Small intestine (tissue), 7 donors: ENCODE results near the gene DAZAP1. TPM values are rescaled to one million over a fixed set of nuclear protein-coding genes. Genes with fewer than 3 reads are reported as not detected.

Experiments used
- DNase-seq, 2 donors: peaks; one replicate each; pipeline versions ENCODE4 v3.0.0 to v3.0.0-alpha.2; 2013
- FAIRE-seq: peaks from 2 replicates; lab custom pipeline; 2012; peaks lifted over from hg19 to GRCh38; lab: Jason Lieb, UNC
- H3K27ac ChIP-seq, 3 donors: one replicate each; pipeline ENCODE4 v1.5.1; 2013; ENCODE audit warnings: low read length in 2 of 3, mild to moderate bottlenecking in 2 of 3, control low read depth in 1 of 3, inconsistent platforms in 1 of 3, low read depth in 1 of 3, moderate library complexity in 1 of 3
- H3K27me3 ChIP-seq, 3 donors: one replicate each; pipeline ENCODE4 v1.6.1; 2013; ENCODE audit warnings: low read length in 3 of 3, inconsistent platforms in 1 of 3; ENCODE audit not compliant: control insufficient read depth in 3 of 3, insufficient read depth in 3 of 3
- H3K36me3 ChIP-seq, 3 donors: one replicate each; pipeline ENCODE4 v1.6.1; 2013; ENCODE audit warnings: low read length in 3 of 3, inconsistent platforms in 1 of 3, low read depth in 1 of 3, mild to moderate bottlenecking in 1 of 3, moderate library complexity in 1 of 3; ENCODE audit not compliant: control insufficient read depth in 3 of 3, insufficient read depth in 2 of 3
- H3K4me1 ChIP-seq, 3 donors: one replicate each; pipeline ENCODE4 v1.6.1; 2013; ENCODE audit warnings: low read length in 2 of 3, inconsistent platforms in 1 of 3, low read depth in 1 of 3, mild to moderate bottlenecking in 1 of 3, moderate library complexity in 1 of 3; ENCODE audit not compliant: control insufficient read depth in 3 of 3, insufficient read depth in 2 of 3
- H3K4me3 ChIP-seq, 3 donors: one replicate each; pipeline ENCODE4 v1.5.1; 2013; ENCODE audit warnings: low read length in 3 of 3, control low read depth in 1 of 3, inconsistent platforms in 1 of 3, low read depth in 1 of 3, mild to moderate bottlenecking in 1 of 3, moderate library complexity in 1 of 3
- H3K9me3 ChIP-seq, 2 donors: one replicate each; pipeline ENCODE4 v1.6.1; 2013; ENCODE audit warnings: low read depth in 1 of 2, low read length in 1 of 2; ENCODE audit not compliant: control insufficient read depth in 2 of 2, insufficient read depth in 1 of 2
- WGBS, 3 donors: extraction: QIAGEN DNeasy Blood & Tissue Kit; methylation state at CpG; one replicate each; pipeline ENCODE4 v1.1.7; 2013; 5-methylcytosine and 5-hydroxymethylcytosine counted together
- polyA plus RNA-seq, 4 donors: library from polyadenylated mRNA; stranded (reverse) in 3 of 4; unstranded in 1 of 4; fragments of 200-250 nt in 3 of 4; fragments of 120-200 nt in 1 of 4; gene quantifications; one replicate each; pipeline versions ENCODE4 v1.2.1 to v1.2.3, GENCODE V29; 2013
- donor health status: healthy with polysubstance abuse.
- donor health status: control.
- donor health status: control.
- donor health status: Bipolar disorder and iron deficiency.
- donor health status: healthy.

Gene DAZAP1
- polyA plus RNA-seq, 4 donors = 60.2 to 124 (median 80.5) TPM

DNA sequence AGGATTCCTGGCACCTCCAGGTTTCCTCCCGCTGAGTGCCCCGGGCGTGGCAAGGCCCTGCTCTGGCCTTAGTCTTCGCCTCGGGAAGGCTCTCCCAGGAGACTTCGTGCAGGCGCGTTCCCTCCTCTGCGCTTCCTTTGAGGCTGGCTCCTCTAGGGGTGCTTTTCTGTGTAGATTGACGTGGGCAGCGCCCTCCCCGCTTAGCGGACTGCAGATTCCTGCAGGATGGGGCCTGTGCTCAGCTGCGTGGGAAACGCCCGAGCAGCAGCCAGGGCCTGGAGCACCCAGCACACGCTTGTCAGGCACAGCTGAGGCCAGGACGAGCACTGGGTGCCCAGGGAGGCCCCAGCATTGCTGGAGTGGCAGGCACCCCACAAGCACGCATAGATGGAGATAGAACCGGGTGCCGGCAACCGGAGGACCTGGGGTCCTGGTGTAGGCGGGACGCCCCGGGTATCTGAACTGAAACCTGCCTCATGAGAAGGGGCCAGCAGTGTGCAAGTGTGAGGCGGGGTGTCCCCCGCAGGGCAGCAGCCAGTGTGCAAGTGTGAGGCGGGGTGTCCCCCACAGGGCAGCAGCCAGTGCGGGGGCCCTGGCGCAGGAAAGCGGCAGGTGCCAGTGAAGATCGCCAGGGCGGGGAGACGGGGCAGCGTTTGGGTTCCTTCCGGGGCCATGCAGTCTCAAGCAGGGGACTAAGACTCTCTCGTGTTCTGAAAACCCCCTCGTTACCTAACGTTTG lies 20.3 kb upstream of the DAZAP1 start:
- Histone ChIP-seq H3K9me3 (no peaks in the 10 kb centered on the region), H3K36me3 (peaks cover 2 to 58% (median 13%) of the 10 kb centered on the region in 3 donors), H3K4me3 (no peak overlapping the region), H3K4me1 (peaks cover 0 to 10% (median 2%) of the 10 kb centered on the region in 3 donors), H3K27ac (no peak overlapping the region), H3K27me3 (no peaks in the 10 kb centered on the region)
- WGBS, 3 donors = 83 to 90% (median 88%) methylated on average over 35 to 39 of the region's 39 CpGs
- no peak for FAIRE-seq
- DNase-seq = no peak

DNA sequence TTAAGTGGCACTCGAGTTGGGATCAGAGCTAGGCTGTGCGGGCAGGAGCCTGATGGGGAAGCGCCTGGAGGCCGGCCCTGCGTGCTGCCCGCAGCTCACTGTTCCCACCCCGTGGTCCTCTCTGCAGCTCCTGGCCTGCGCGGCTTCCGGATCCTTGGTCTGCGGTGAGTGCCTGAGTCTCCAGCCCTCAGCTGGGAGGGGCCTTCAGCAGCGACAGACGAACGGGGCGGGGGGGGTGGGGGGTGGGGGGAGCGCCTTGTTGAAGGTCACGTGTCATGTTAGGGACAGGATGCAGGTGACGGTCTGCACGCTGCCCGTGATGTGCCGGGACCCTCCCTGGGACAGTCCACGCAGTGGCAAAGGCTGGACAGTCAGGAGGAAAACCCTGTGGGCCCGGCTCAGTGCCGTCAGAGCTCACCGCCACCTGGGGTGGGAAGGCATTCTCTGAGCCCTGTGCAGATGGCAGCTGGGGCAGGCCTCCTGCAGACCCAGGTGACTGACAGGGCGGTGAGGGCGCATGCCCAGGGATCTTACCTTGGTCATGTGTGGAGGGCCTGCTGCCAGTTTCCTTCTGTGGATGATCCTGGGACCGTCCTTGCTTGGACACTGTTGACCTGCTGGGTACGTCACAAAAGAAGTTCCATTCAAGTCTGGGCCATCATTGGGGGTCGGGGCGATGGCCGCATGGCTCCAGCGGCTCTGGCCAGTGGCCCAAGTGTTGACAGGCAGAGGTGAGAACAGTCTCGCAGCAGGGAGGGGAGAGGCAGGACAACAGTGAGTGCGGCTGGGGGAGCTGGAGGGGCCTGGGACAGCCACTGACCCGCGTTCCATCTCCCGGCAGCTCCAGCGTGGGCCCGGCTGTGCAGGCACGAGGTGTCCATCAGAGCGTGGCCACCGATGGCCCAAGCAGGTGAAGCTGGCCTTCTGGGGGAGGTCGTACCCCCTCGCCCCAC lies 19.4 kb upstream of the DAZAP1 start:
- Histone ChIP-seq H3K36me3 (peaks cover 2 to 67% (median 19%) of the 10 kb centered on the region in 3 donors), H3K9me3 (no peaks in the 10 kb centered on the region), H3K4me3 (no peak overlapping the region), H3K27ac (no peak overlapping the region), H3K4me1 (peaks cover 0 to 9% (median 2%) of the 10 kb centered on the region in 3 donors), H3K27me3 (no peaks in the 10 kb centered on the region)
- DNase-seq (no peak), FAIRE-seq (no peak)
- WGBS, 3 donors = 89 to 90% (median 89%) methylated on average over 27 to 45 of the region's 45 CpGs

GRCh38 chr19:1388637-1389026 lies 18.8 kb upstream of the DAZAP1 start:
- H3K36me3 ChIP-seq = peaks cover 5 to 73% (median 23%) of the 10 kb centered on the region in 3 donors
- DNase-seq (no peak), FAIRE-seq (no peak)
- 95 to 96% (median 96%) methylated on average over 16 to 17 of the region's 17 CpGs for WGBS, 3 donors
- H3K27ac ChIP-seq = no peak overlapping the region
- H3K27me3 ChIP-seq = no peaks in the 10 kb centered on the region
- H3K9me3 ChIP-seq = no peaks in the 10 kb centered on the region
- H3K4me3 ChIP-seq = no peak overlapping the region
- H3K4me1 ChIP-seq = peaks cover 0 to 7% (median 2%) of the 10 kb centered on the region in 3 donors

DNA sequence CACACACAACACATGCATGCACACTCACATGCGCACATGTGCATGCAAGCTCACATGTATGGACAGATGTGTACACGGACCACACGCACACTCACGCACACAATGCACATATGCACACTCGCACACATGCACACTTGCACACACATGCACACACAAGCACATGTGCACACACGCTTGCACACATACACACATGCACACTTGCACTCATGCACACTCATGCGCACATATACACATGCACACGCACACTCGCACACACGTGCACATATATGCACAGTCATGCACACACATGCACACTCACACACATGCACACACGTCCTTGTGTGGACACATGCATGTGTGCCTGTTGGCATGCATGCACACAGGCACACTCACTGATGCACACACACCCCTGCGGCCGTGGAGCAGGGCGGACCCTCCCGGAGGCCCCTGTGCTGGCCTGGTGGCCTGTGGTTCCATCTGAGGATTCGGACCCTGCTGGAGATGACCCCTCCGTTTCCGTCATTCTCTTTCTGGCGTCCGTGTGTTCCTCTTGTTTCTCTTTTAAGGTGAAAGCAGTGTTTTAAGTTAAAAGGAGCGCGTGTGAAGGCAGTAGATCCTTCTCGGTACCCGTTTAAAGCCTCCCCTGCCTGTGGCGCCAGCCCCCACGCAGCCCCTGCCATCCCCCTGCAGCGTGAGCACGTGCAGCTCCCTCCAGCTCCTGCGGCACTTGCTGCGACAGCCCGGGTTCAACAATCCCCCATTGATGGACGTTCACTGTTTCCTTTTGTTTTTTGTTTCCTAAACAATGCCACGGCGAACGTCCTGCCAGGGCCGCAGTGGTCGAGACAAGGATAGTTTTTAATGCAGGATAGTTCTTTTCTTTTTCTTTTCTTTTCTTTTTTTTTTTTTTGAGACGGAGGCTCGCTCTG lies 18.1 kb upstream of the DAZAP1 start:
- WGBS, 3 donors = 93 to 96% (median 94%) methylated on average over 39 of the region's 39 CpGs
- no peaks in the 10 kb centered on the region for H3K9me3 ChIP-seq
- no peak for FAIRE-seq
- no peaks in the 10 kb centered on the region for H3K27me3 ChIP-seq
- DNase-seq = no peak
- no peak overlapping the region for H3K4me3 ChIP-seq
- peaks cover 5 to 80% (median 23%) of the 10 kb centered on the region in 3 donors for H3K36me3 ChIP-seq
- H3K27ac ChIP-seq = no peak overlapping the region
- peaks cover 0 to 7% (median 2%) of the 10 kb centered on the region in 3 donors for H3K4me1 ChIP-seq

DNA sequence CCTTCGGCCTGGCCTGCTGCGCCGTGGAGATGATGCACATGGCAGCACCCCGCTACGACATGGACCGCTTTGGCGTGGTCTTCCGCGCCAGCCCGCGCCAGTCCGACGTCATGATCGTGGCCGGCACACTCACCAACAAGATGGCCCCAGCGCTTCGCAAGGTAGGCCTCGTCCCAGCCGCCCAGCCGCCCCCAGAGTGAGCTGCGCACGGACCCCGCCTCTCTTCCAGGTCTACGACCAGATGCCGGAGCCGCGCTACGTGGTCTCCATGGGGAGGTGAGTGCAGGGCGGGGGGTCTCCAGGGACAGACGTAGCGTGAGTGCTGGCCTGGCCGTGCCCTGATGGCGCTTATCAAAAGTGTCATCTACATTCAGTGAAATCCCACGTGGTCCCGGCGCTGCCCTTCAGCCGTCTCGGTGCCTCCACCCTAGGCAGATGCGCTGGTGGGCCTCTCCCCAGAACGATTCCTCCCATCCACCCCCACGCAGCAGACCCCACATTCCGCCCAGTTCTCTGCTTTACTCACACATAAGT lies 16.4 kb upstream of the DAZAP1 start:
- H3K4me3 ChIP-seq = no peak overlapping the region
- 92 to 95% (median 94%) methylated on average over 35 to 42 of the region's 42 CpGs for WGBS, 3 donors
- no peaks in the 10 kb centered on the region for H3K9me3 ChIP-seq
- H3K27ac ChIP-seq = no peak overlapping the region
- H3K27me3 ChIP-seq = no peaks in the 10 kb centered on the region
- no peaks in the 10 kb centered on the region for H3K4me1 ChIP-seq
- DNase-seq (no peak), FAIRE-seq (no peak)
- peaks cover 5 to 93% (median 23%) of the 10 kb centered on the region in 3 donors for H3K36me3 ChIP-seq

DNA sequence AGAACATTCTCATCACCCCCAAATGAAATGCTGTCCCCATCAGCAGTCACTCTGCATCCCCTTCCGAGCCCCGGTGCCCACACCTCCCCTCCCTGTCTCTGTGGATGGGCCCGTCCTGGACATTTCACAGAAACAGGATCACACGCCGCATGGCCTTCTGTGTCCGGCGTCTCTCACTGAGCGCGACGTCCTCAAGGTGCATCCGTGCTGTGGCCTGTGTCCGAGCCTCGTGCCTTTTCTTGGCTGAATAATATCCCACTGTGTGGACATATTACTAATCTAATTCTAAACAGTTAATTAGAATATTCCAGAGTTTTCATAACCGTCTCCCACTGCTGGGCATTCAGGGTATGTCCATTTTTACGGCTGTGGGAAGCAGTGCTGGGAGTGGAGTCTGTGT lies 15.0 kb upstream of the DAZAP1 start:
- peaks cover 5 to 88% (median 23%) of the 10 kb centered on the region in 3 donors for H3K36me3 ChIP-seq
- no peak overlapping the region for H3K4me3 ChIP-seq
- H3K27me3 ChIP-seq = no peaks in the 10 kb centered on the region
- 95 to 97% (median 95%) methylated on average over 15 of the region's 15 CpGs for WGBS, 3 donors
- FAIRE-seq (no peak), DNase-seq (no peak)
- H3K27ac ChIP-seq = no peak overlapping the region
- H3K4me1 ChIP-seq = no peaks in the 10 kb centered on the region
- H3K9me3 ChIP-seq = no peaks in the 10 kb centered on the region

GRCh38 chr19:1392939-1393530 lies 14.4 kb upstream of the DAZAP1 start:
- Histone ChIP-seq H3K4me1 (no peaks in the 10 kb centered on the region), H3K4me3 (no peak overlapping the region), H3K36me3 (peaks cover 5 to 89% (median 23%) of the 10 kb centered on the region in 3 donors), H3K27me3 (no peaks in the 10 kb centered on the region), H3K9me3 (no peaks in the 10 kb centered on the region), H3K27ac (no peak overlapping the region)
- WGBS, 3 donors = 94 to 96% (median 95%) methylated on average over 34 to 37 of the region's 37 CpGs
- no peak for FAIRE-seq
- DNase-seq = no peak
